Stimulated activated naive B cell treated with anti-CD40 and anti-IgM and Interleukin-4, amounts not matched to agents 10 μg/mL and 1 μg/mL and 100 μg/mL, for 72 hours (primary cell): Measurements from ENCODE around the gene CNKSR2.

ENCODE experiments used
- ATAC-seq, 2 donors: fragments of 150-1000 bp; cut with Tn5 transposase; replicated peaks; 2 replicates each; pipeline ENCODE4 v1.10.0; 2021; ENCODE audit warnings: moderate library complexity in 1 of 2
- DNase-seq: peaks from one replicate; pipeline ENCODE4 v3.0.0; 2021
- H3K27ac Mint-ChIP-seq: one replicate; pipeline ENCODE4 v1.8.0; 2022; ENCODE audit warnings: mild to moderate bottlenecking, mixed read lengths
- H3K27me3 Mint-ChIP-seq, 2 donors: one replicate each; pipeline ENCODE4 v1.8.0; 2022; ENCODE audit warnings: mixed read lengths in 2 of 2
- H3K36me3 Mint-ChIP-seq, 2 donors: one replicate each; pipeline ENCODE4 v1.8.0; 2022; ENCODE audit warnings: mixed read lengths in 2 of 2, mild to moderate bottlenecking in 1 of 2
- H3K4me1 Mint-ChIP-seq, 2 donors: one replicate each; pipeline ENCODE4 v1.8.0; 2022; ENCODE audit warnings: mixed read lengths in 2 of 2, mild to moderate bottlenecking in 1 of 2
- H3K4me3 Mint-ChIP-seq, 2 donors: one replicate each; pipeline ENCODE4 v1.8.0; 2022; ENCODE audit warnings: mild to moderate bottlenecking in 2 of 2, mixed read lengths in 2 of 2, moderate library complexity in 1 of 2
- H3K9me3 Mint-ChIP-seq, 2 donors: one replicate each; pipeline ENCODE4 v1.8.0; 2022; ENCODE audit warnings: mixed read lengths in 2 of 2, mild to moderate bottlenecking in 1 of 2

CNKSR2 gene

GRCh38 chrX:21590012-21590776 lies 216.0 kb downstream of the CNKSR2 start:
- H3K27ac Mint-ChIP-seq = peak overlapping the region; percentile 20

DNA sequence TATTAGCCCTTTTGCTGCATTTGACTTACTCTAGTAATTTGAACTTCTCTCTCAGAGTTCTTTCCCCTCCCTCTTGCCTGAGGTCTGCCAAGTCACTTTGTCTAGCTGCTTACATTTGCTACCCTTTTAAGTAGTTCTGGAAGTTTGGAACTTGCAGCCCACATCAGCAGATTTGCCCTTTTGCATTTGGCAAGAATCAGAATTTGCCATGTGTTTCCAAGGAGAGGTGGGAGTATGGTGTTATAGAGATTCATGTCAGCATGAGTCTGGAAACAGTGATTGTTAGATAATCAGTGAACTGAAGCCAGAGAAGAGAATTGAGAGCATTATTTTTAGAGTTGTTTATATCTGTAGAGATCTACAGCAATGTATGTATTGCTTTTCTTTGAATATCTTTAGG lies 231.8 kb downstream of the CNKSR2 start:
- Mint-ChIP-seq H3K36me3 (peaks cover 14 to 15% of the 10 kb centered on the region in 2 donors), H3K4me3 (no peak overlapping the region), H3K4me1 (no peaks in the 10 kb centered on the region), H3K27me3 (no peaks in the 10 kb centered on the region), H3K9me3 (no peaks in the 10 kb centered on the region), H3K27ac (no peak overlapping the region)
- no peak for DNase-seq
- no peak for ATAC-seq

More at GRCh38 chrX:21590012-21590776, 216.0 kb downstream of the CNKSR2 start:
- H3K9me3 Mint-ChIP-seq = peaks cover 3 to 6% of the 10 kb centered on the region in 2 donors
- ATAC-seq (no peak), DNase-seq (no peak)
- H3K36me3 Mint-ChIP-seq = peaks cover 8 to 16% of the 10 kb centered on the region in 2 donors
- no peaks in the 10 kb centered on the region for H3K27me3 Mint-ChIP-seq
- peaks cover 0 to 1% of the 10 kb centered on the region in 2 donors for H3K4me1 Mint-ChIP-seq
- no peak overlapping the region for H3K4me3 Mint-ChIP-seq

DNA sequence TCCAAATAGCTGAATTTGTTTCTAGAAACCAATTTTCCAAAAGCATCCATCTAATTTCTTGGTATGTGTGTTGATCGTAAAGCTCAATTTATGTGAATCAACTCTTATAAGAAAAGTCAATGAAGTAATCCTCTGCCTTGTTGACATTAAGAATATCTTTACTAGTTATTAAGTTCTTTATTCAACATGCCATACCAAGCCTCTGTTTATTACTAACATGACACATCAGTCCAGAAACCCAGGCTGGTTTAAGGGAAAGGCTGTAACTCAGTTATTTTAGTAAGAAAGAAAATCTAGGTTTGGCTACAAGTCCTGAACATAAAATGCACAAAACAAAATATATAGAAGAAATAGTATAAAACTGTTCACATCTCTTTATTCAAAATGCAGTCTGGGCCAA lies 235.9 kb downstream of the CNKSR2 start:
- H3K4me1 Mint-ChIP-seq = no peaks in the 10 kb centered on the region
- H3K36me3 Mint-ChIP-seq = peaks cover 19 to 27% of the 10 kb centered on the region in 2 donors
- H3K27ac Mint-ChIP-seq = no peak overlapping the region
- DNase-seq (no peak), ATAC-seq (no peak)
- H3K27me3 Mint-ChIP-seq = no peaks in the 10 kb centered on the region
- H3K9me3 Mint-ChIP-seq = no peaks in the 10 kb centered on the region
- no peak overlapping the region for H3K4me3 Mint-ChIP-seq

GRCh38 chrX:21612154-21612553 lies 237.9 kb downstream of the CNKSR2 start:
- no peak for ATAC-seq
- Mint-ChIP-seq H3K27me3 (no peaks in the 10 kb centered on the region), H3K27ac (no peak overlapping the region), H3K4me1 (no peaks in the 10 kb centered on the region), H3K9me3 (no peaks in the 10 kb centered on the region), H3K4me3 (no peak overlapping the region), H3K36me3 (peaks cover 15 to 22% of the 10 kb centered on the region in 2 donors)
- DNase-seq = no peak

GRCh38 chrX:21616386-21616785 lies 242.2 kb downstream of the CNKSR2 start:
- ATAC-seq (no peak), DNase-seq (no peak)
- Mint-ChIP-seq H3K4me1 (no peaks in the 10 kb centered on the region), H3K27ac (no peak overlapping the region), H3K9me3 (no peaks in the 10 kb centered on the region), H3K4me3 (no peak overlapping the region), H3K27me3 (no peaks in the 10 kb centered on the region), H3K36me3 (peaks cover 7 to 12% of the 10 kb centered on the region in 2 donors)

GRCh38 chrX:21620234-21620633 lies 246.0 kb downstream of the CNKSR2 start:
- Mint-ChIP-seq H3K4me1 (no peaks in the 10 kb centered on the region), H3K9me3 (no peaks in the 10 kb centered on the region), H3K4me3 (no peak overlapping the region), H3K36me3 (peaks cover 2 to 3% of the 10 kb centered on the region in 2 donors), H3K27me3 (no peaks in the 10 kb centered on the region), H3K27ac (no peak overlapping the region)
- DNase-seq (no peak), ATAC-seq (no peak)

GRCh38 chrX:21623778-21624501 lies 249.7 kb downstream of the CNKSR2 start:
- H3K36me3 Mint-ChIP-seq = peaks cover 24 to 26% of the 10 kb centered on the region in 2 donors
- H3K4me1 Mint-ChIP-seq = peaks cover 1 to 4% of the 10 kb centered on the region in 2 donors
- no peak for DNase-seq
- no peaks in the 10 kb centered on the region for H3K27me3 Mint-ChIP-seq
- no peak overlapping the region for H3K4me3 Mint-ChIP-seq
- H3K27ac Mint-ChIP-seq = no peak overlapping the region
- peaks cover 2 to 12% of the 10 kb centered on the region in 2 donors for H3K9me3 Mint-ChIP-seq
- ATAC-seq = no peak

- Mint-ChIP-seq H3K9me3 (peaks cover 0 to 13% of the 10 kb centered on the region in 2 donors), H3K36me3 (peaks cover 21 to 22% of the 10 kb centered on the region in 2 donors), H3K4me1 (peaks cover 5 to 10% of the 10 kb centered on the region in 2 donors), H3K4me3 (no peak overlapping the region), H3K27me3 (no peaks in the 10 kb centered on the region), H3K27ac (no peak overlapping the region)
- no peak for ATAC-seq
- no peak for DNase-seq
Measured at GRCh38 chrX:21632027-21632426, 257.8 kb downstream of the CNKSR2 start.

- DNase-seq = no peak
- no peaks in the 10 kb centered on the region for H3K4me1 Mint-ChIP-seq
Measured at GRCh38 chrX:21638311-21638710, 264.1 kb downstream of the CNKSR2 start.

GRCh38 chrX:21639775-21640174 lies 265.6 kb downstream of the CNKSR2 start:
- H3K27me3 Mint-ChIP-seq = no peaks in the 10 kb centered on the region
- no peak overlapping the region for H3K27ac Mint-ChIP-seq
- DNase-seq (no peak), ATAC-seq (no peak)
- H3K36me3 Mint-ChIP-seq = no peaks in the 10 kb centered on the region
- no peak overlapping the region for H3K4me3 Mint-ChIP-seq
- no peaks in the 10 kb centered on the region for H3K9me3 Mint-ChIP-seq
- no peaks in the 10 kb centered on the region for H3K4me1 Mint-ChIP-seq

More at GRCh38 chrX:21638311-21638710, 264.1 kb downstream of the CNKSR2 start:
- H3K27ac Mint-ChIP-seq = no peak overlapping the region
- ATAC-seq = no peak
- no peaks in the 10 kb centered on the region for H3K36me3 Mint-ChIP-seq
- H3K27me3 Mint-ChIP-seq = no peaks in the 10 kb centered on the region
- H3K4me3 Mint-ChIP-seq = no peak overlapping the region
- H3K9me3 Mint-ChIP-seq = no peaks in the 10 kb centered on the region

DNA sequence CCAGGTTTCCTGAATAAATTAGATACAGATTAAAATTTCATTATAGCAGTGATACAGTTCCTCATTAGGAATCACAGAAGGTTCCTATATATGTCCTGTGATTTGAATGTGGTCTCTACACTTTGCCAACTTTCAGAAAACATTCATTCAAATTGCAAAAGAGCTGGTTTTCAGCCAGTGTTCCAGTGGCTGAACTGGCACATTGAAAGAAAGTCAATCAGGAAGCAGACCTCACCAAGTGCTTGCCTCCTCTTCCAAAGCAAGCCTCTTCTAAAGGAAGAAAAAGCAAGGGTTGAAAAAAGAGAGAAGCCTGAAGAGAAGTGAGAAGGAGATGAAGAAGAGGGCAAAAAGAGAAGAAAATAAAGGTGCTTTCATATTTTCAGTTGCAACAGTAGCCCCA lies 271.2 kb downstream of the CNKSR2 start:
- DNase-seq (no peak), ATAC-seq (no peak)
- Mint-ChIP-seq H3K9me3 (peaks cover 3% of the 10 kb centered on the region in 2 donors), H3K4me1 (no peaks in the 10 kb centered on the region), H3K36me3 (peaks cover 8 to 15% of the 10 kb centered on the region in 2 donors), H3K27me3 (no peaks in the 10 kb centered on the region), H3K4me3 (no peak overlapping the region), H3K27ac (no peak overlapping the region)

DNA sequence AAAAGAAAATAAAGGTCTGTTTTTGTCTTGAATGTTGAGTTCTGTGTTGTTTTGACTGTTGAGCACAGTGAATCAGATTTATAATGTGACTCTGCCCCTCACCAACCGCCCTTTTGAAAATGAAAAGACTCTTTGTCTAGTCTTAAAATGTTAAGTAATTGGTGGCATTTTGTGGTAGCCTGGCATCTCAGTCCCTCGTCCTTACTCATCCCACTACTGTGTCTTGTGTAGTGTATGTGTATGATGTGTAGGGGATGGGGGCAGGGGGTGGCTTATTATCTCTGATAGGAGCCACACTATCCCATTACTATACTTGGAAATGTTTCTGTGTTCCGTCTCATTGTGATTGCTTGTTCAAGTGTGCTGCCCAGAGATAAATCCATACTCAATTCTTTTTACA lies 271.7 kb downstream of the CNKSR2 start:
- Mint-ChIP-seq H3K4me3 (no peak overlapping the region), H3K27ac (no peak overlapping the region), H3K27me3 (no peaks in the 10 kb centered on the region), H3K9me3 (peaks cover 3% of the 10 kb centered on the region in 2 donors), H3K4me1 (no peaks in the 10 kb centered on the region), H3K36me3 (peaks cover 8 to 16% of the 10 kb centered on the region in 2 donors)
- no peak for DNase-seq
- no peak for ATAC-seq

DNA sequence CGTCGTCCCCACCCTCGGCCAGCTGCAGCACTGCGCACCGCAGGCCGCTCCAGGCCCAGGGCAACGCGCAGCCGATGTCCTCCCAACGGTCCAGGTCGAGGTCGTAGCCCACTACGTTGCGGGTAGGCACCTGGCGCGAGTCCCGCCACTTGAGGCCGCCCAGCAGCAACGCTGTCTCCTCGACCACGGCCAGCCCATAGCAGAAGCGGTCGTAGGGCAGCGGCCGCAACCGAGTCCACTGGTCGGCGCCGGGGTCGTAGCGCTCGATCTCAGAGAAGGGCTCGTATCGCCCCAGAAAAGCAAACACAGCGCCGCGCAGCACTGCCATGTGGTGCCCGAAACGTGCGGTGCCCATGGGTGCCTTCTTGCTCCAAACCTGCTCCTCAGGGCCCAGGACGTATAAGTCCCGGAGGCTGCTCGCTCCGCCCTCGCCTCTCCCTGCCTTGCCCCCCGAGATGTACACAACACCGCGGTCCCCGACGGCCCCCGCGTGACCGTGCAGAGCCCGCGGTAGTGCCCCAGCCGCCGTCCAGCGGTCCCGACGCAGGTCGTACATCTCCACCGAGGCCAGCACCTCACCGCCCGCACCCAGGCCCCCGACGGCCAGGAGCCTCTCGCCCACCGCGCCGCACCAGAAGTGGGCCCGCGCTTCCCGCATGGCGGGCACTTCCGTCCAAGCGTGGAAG lies 281.8 kb downstream of the CNKSR2 start:
- Mint-ChIP-seq H3K9me3 (peaks cover 0 to 3% of the 10 kb centered on the region in 2 donors), H3K27ac (peak overlapping the region; percentile 65), H3K4me1 (peaks cover 7 to 11% of the 10 kb centered on the region in 2 donors), H3K27me3 (peaks cover 10 to 21% of the 10 kb centered on the region in 2 donors), H3K36me3 (peaks cover 11 to 12% of the 10 kb centered on the region in 2 donors), H3K4me3 (peak overlapping the region; percentile 48 to 70)
- DNase-seq = no peak
- ATAC-seq = peak; percentile 14 to 16

DNA sequence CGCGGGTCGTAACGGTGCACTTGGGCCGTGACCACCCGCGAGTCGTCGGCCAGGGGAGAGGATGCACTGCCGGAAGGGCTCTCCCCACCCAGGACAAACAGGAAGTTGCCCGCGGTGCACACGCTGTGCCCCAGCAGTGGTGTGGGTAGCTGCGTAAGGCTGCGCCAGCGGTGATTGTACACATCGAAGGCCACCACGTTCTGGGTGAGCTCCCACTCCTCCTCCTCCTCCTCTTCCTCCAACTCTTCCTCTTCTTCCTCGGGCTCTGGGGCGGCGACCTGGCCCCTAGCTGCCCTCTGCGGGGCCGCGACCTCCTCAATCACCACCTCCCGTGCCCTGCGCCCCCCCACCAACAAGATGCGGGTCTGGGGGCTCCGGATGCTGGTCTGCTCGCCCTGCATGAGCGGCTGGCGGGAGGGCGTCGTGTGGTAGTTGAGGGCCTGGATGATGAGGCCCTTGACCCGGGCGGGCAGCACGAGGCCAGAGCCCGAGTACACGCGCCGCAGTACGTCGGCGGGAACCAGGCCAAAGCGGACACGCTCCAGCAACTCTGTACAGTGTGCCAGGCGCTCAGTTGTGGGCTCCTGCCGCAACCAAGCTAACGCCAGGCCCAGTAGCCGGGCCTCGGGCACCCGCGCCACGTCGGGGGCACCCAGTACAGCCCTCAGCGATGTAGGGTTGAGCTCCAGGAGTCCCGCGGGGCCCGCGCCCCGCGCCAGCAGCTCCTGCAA lies 282.5 kb downstream of the CNKSR2 start:
- Mint-ChIP-seq H3K36me3 (peaks cover 5 to 6% of the 10 kb centered on the region in 2 donors), H3K27ac (peak overlapping the region; percentile 37), H3K27me3 (peaks cover 12 to 24% of the 10 kb centered on the region in 2 donors), H3K4me3 (peak overlapping the region; percentile 48 to 70), H3K4me1 (peaks cover 7 to 11% of the 10 kb centered on the region in 2 donors), H3K9me3 (peaks cover 0 to 3% of the 10 kb centered on the region in 2 donors)
- DNase-seq = no peak
- peak; percentile 34 to 43 for ATAC-seq
